H54 (cell line): Measurements from ENCODE around the gene PRICKLE3.

Experiments
- DNase-seq: peaks from one replicate; pipeline ENCODE4 v3.0.0; 2011; ENCODE audit warnings: low spot score, mixed read lengths; ENCODE audit not compliant: insufficient read length
- FAIRE-seq: peaks from 3 replicates; lab custom pipeline; 2011; peaks lifted over from hg19 to GRCh38; lab: Jason Lieb, UNC
- POLR2A ChIP-seq: IDR thresholded peaks from 2 replicates; pipeline ENCODE4 v1.6.1; 2011; ENCODE audit warnings: low read depth, mild to moderate bottlenecking, low read length

PRICKLE3 gene

GRCh38 chrX:49199315-49199595 is 13.1 kb upstream of the PRICKLE3 start:
- no peak for TF ChIP-seq POLR2A
- FAIRE-seq = no peak
- DNase-seq = no peak

DNA sequence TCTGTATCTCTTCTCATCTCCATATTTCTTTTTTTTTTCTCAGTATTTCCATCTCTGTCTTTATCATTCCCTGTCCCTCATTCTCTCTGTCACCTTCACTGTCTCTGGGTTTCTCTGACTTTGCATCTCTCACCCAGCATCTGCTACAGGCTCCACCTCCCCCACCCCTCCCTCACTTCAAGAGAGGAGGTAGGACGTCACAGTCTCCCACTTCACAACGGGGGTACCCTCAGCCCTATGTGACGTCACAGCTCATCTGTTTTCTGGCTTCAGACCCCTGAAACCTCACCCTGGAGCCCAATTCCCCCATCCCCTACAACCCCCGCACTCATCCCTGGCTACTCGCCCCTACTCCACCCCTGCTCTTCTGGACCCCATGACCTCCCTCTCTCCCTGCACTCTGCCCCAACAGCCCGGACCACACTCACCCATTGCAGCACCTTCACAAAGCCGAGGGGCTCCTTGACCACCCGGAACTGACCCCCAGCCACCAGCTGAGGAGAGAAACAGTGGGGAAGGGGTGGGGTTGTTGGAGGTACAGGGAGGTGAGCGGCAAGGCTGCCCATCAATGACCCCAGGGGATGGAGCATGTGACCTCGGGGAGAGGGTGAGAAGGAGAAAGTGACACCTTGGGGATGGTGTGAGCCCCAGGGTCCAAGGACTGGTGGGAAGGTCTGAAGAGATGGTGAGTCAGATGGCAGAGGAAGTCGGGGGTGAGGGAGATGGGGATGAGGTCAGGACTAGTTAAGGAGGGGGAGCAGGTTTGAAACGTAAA is 12.6 kb upstream of the PRICKLE3 start:
- TF ChIP-seq POLR2A = no peak
- no peak for DNase-seq
- FAIRE-seq = no peak

DNA sequence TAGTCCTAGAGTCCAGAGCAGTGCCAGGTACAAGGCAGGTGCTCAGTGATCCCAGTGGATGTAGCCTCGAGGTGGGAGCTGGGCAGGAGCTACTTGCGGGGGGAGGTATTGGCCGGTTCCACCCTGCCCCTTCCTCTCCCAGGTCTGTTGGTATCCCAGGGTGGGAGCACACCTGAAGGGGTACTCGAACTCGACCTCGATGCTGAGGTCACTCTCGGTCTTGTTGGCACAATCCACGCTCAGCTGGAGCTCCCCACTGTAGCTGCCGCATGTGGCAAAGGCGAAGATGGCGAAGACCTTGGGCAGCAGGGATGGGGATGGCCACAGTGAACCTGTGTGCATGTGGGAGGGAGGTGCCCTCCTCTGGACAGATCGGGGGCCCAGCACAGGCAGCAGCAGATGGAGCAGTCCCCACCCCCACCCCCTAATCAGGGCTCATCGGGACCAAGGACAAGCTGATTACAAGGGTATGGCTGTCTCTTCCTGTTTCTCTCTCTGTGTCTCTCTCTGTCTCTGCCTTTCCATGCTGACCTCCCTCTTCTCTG is 11.4 kb upstream of the PRICKLE3 start:
- FAIRE-seq = no peak
- no peak for DNase-seq
- no peak for TF ChIP-seq POLR2A

DNA sequence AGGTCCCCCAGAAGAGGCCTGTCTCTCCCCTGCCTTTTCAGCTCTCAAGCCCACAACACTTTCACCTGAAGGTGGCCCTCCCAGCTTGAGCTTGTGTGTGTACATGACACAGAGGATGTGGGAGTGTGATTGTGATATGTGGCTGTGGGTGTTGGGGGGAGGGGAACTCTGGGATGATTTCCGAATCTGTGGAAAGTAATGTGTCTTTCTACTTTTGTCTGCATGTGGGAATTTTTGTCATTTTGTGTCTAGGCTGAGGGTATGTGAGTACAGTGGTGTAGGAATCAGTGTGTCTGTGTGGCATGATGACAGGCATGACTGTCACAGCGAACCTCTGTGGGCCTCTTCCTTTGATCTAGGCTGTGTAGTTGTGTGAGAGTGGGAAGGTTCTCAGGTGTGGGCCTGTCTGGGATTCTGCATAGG is 7.4 kb upstream of the PRICKLE3 start:
- TF ChIP-seq POLR2A = no peak
- no peak for FAIRE-seq
- DNase-seq = no peak

GRCh38 chrX:49192722-49193328 is 6.7 kb upstream of the PRICKLE3 start:
- DNase-seq = no peak
- FAIRE-seq = no peak
- TF ChIP-seq POLR2A = no peak

DNA sequence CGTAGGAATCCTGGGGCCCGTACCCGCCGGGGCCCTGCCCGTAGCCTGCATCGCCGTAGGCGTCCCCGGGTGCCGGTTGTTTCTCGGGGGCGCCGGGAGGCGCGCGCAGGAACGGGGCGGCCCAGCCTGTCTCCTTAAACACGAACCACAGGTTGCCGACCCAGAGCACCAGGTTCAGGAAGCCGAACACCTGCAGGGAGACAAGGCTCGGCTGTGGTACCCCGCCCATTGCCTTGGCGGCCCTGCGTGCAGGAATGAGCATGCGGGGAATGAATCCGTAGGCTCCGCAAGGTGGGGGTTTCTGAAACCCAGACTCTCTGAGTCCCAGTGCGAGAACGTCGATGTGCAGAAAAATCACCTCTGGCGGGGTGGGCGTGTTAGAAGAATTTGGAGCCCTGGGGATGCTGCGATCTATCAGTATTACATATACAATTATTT is 5.4 kb upstream of the PRICKLE3 start:
- no peak for TF ChIP-seq POLR2A
- no peak for DNase-seq
- FAIRE-seq = no peak

DNA sequence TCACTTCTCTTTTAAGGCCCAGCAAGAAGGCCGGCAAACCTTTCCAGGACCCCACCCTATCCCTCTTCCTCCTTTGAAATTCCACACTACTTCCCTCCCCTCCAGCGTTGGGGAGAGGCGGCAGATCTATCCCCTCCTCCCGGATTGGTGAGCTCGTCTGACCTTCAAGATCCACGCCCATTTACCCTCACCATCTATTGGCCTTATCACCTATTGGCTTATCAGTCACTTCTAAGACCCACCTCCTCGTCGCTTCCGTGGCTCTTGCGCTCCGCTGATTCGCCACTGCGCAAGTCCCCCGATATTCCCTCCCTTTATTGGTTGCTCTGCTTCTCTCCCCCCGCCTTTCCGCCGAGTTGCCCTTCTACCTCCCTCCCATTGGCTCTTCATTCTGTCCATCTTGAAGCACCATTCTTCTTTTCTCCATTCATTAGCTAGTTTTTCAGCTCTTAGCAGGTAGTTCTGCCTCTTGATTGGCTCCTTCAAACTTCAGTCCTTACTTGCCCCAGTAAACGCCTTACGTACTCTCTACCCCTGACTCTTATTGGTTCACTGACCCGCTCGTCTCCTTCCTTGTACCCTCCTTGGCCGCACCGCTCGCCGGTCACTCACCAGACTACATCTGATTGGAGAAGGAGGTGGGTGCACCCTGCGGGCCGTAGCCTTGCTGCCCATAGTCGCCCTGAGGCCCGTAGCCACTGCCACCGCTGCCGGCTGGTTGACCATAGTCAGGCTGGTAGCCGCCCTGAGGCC is 4.8 kb upstream of the PRICKLE3 start:
- peak; percentile 90 for TF ChIP-seq POLR2A
- DNase-seq (peak; percentile 56), FAIRE-seq (peak; percentile 33)

DNA sequence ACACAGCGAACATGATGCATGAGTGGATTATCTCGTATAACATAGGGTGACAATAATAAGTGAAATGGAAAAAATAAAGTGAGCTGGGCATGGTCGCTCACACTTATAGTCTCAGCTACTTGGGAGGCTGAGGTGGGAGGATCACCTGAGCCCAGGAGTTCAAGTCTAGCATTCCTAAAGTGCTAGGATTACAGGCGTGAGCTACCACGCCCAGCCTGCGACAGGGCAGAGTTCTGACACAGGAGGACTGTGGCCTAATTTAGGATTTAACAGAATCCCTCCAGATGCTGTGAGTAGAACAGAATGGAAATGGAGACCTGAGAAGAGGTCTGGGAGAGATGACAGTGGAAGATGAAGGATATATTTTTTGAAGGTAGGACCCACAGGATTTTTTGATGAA is 3.4 kb upstream of the PRICKLE3 start:
- TF ChIP-seq POLR2A = no peak
- FAIRE-seq (no peak), DNase-seq (no peak)

GRCh38 chrX:49188468-49189076 is 2.4 kb upstream of the PRICKLE3 start:
- DNase-seq (no peak), FAIRE-seq (no peak)
- no peak for TF ChIP-seq POLR2A

DNA sequence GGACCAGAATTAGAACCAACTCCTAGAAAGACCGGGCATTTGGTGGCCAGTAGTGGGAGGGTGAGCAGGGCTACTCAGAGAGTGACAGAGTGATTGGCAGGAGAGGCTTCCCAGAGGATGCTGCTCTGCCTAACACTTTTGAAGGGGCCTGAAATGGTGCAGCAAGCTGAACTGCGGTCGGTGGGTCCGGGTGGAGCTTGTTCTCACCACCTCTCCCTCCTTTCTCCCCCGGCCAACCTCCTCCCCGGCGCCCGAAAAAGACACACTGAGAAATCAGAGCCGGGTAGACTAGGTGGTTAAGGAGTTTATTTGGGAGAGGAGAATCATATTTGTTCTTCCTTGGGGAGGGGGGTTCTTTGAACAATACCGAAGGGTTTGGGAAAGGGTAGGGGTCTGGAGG is 1.4 kb upstream of the PRICKLE3 start:
- TF ChIP-seq POLR2A = no peak
- FAIRE-seq (no peak), DNase-seq (no peak)

- FAIRE-seq (no peak), DNase-seq (no peak)
- TF ChIP-seq POLR2A = no peak
These were observed 838 bp upstream of the PRICKLE3 start for GRCh38 chrX:49187028-49187394.

GRCh38 chrX:49184294-49185281 is 1.6 kb downstream of the PRICKLE3 start:
- FAIRE-seq = no peak
- no peak for TF ChIP-seq POLR2A
- no peak for DNase-seq
